MM.1S (cell line): ENCODE results near the gene PLS1.
"Not testable (repeated sequence)": the region's sequence is repeated elsewhere in the genome, so short reads cannot be mapped to it uniquely, and the experiment has no call there.

Experiments
- DNase-seq: peaks from one replicate; pipeline ENCODE4 v3.0.0-alpha.2; 2015
- H2AFZ ChIP-seq: fragments of 300-600 bp; sonication (generic); 2 replicates; pipeline ENCODE4 v1.6.0; 2016; ENCODE audit warnings: antibody characterized with exemption, low read length
- H3F3A ChIP-seq: fragments of 300-600 bp; sonication (generic); 2 replicates; pipeline ENCODE4 v1.6.1; 2016; ENCODE audit warnings: mild to moderate bottlenecking, antibody characterized with exemption, low read length, moderate library complexity, mixed read lengths; ENCODE audit not compliant: insufficient read depth
- H3K27ac ChIP-seq: fragments of 300-600 bp; sonication (generic); 2 replicates; pipeline ENCODE4 v1.5.1; 2016; ENCODE audit warnings: mild to moderate bottlenecking, low read length
- H3K27me3 ChIP-seq: fragments of 300-600 bp; sonication (generic); replicated peaks from 2 replicates; pipeline ENCODE4 v1.6.0; 2016; ENCODE audit warnings: low read length; ENCODE audit not compliant: insufficient read depth
- H3K36me3 ChIP-seq: fragments of 300-600 bp; sonication (generic); replicated peaks from 2 replicates; pipeline ENCODE4 v1.6.1; 2016; ENCODE audit warnings: mild to moderate bottlenecking, low read length, mixed read lengths; ENCODE audit not compliant: insufficient read depth
- H3K4me1 ChIP-seq: fragments of 300-600 bp; sonication (generic); 2 replicates; pipeline ENCODE4 v1.6.1; 2016; ENCODE audit warnings: low read length, mixed read lengths
- H3K4me2 ChIP-seq: fragments of 300-600 bp; sonication (generic); 2 replicates; pipeline ENCODE4 v1.6.0; 2016; ENCODE audit warnings: low read depth, low read length
- H3K4me3 ChIP-seq: fragments of 300-600 bp; sonication (generic); 2 replicates; pipeline ENCODE4 v1.5.1; 2016; ENCODE audit warnings: low read length, mixed read lengths
- H3K79me2 ChIP-seq: fragments of 300-600 bp; sonication (generic); 2 replicates; pipeline ENCODE4 v1.6.1; 2016; ENCODE audit warnings: mixed run types, low read length, mixed read lengths
- H3K9ac ChIP-seq: fragments of 300-600 bp; sonication (generic); 2 replicates; pipeline ENCODE4 v1.6.1; 2016; ENCODE audit warnings: low read length, mixed read lengths
- H3K9me2 ChIP-seq: fragments of 300-600 bp; sonication (generic); replicated peaks from 2 replicates; pipeline ENCODE4 v1.6.1; 2016; ENCODE audit warnings: mild to moderate bottlenecking, low read length, mixed read lengths; ENCODE audit not compliant: insufficient read depth
- H3K9me3 ChIP-seq: fragments of 300-600 bp; sonication (generic); replicated peaks from 2 replicates; pipeline ENCODE4 v1.6.1; 2016; ENCODE audit warnings: mild to moderate bottlenecking, low read length, mixed read lengths; ENCODE audit not compliant: insufficient read depth
- H4K20me1 ChIP-seq: fragments of 300-600 bp; sonication (generic); 2 replicates; pipeline ENCODE4 v1.6.1; 2016; ENCODE audit warnings: mild to moderate bottlenecking, low read length, moderate library complexity, mixed read lengths; ENCODE audit not compliant: insufficient read depth
- CTCF ChIP-seq: fragments of 300-600 bp; sonication (generic); IDR thresholded peaks from 2 replicates; pipeline ENCODE4 v1.5.1; 2016; ENCODE audit warnings: antibody characterized with exemption, low read length, mixed read lengths
- EZH2 ChIP-seq: fragments of 300-600 bp; sonication (generic); optimal IDR thresholded peaks from 2 replicates; pipeline ENCODE3; 2017; ENCODE audit warnings: low read depth, mild to moderate bottlenecking, antibody characterized with exemption, low read length, mixed read lengths
- EZH2phosphoT487 ChIP-seq: fragments of 300-600 bp; sonication (generic); IDR thresholded peaks from 2 replicates; pipeline ENCODE4 v1.6.1; 2018; ENCODE audit warnings: antibody characterized with exemption, low read length

The PLS1 gene

GRCh38 chr3:142709207-142709606, 113.0 kb downstream of the PLS1 start:
- Histone ChIP-seq H3K79me2 (no peaks in the 10 kb centered on the region), H4K20me1 (no peaks in the 10 kb centered on the region), H3K9ac (no peak overlapping the region), H3K4me1 (no peaks in the 10 kb centered on the region), H3F3A (no peaks in the 10 kb centered on the region), H3K4me2 (no peak overlapping the region), H2AFZ (no peak overlapping the region), H3K9me3 (no peaks in the 10 kb centered on the region), H3K36me3 (no peaks in the 10 kb centered on the region), H3K27me3 (no peaks in the 10 kb centered on the region), H3K4me3 (no peak overlapping the region), H3K9me2 (no peaks in the 10 kb centered on the region), H3K27ac (no peak overlapping the region)
- no peak for DNase-seq
- TF ChIP-seq CTCF (no peak), EZH2 (no peak), EZH2phosphoT487 (no peak)

GRCh38 chr3:142714882-142715281, 118.7 kb downstream of the PLS1 start:
- H3K4me2 ChIP-seq, H3K9ac ChIP-seq, H3K79me2 ChIP-seq, H4K20me1 ChIP-seq, H3K27me3 ChIP-seq, H3F3A ChIP-seq, H3K9me2 ChIP-seq, H3K9me3 ChIP-seq, DNase-seq, H3K27ac ChIP-seq, H3K36me3 ChIP-seq, H2AFZ ChIP-seq, H3K4me3 ChIP-seq, H3K4me1 ChIP-seq: not testable (repeated sequence)

GRCh38 chr3:142716102-142716501, 119.9 kb downstream of the PLS1 start:
- Histone ChIP-seq H3K4me2 (no peak overlapping the region), H4K20me1 (no peaks in the 10 kb centered on the region), H3K27me3 (no peaks in the 10 kb centered on the region), H3K36me3 (no peaks in the 10 kb centered on the region), H3K27ac (no peak overlapping the region), H2AFZ (no peak overlapping the region), H3F3A (no peaks in the 10 kb centered on the region), H3K79me2 (no peaks in the 10 kb centered on the region), H3K9ac (no peak overlapping the region), H3K4me3 (no peak overlapping the region), H3K9me3 (no peaks in the 10 kb centered on the region), H3K4me1 (no peaks in the 10 kb centered on the region), H3K9me2 (no peaks in the 10 kb centered on the region)
- TF ChIP-seq EZH2, result no peak
- TF ChIP-seq EZH2phosphoT487, result no peak
- TF ChIP-seq CTCF, result no peak
- DNase-seq, result no peak

- Histone ChIP-seq H2AFZ (peak overlapping the region; percentile 77; the same call in 1 of the 2 replicates), H3K4me3 (peak overlapping the region; percentile 54; the same call in 1 of the 2 replicates)
Measured at GRCh38 chr3:142723665-142723967, 127.4 kb downstream of the PLS1 start.

More at GRCh38 chr3:142723665-142723967, 127.4 kb downstream of the PLS1 start:
- no peaks in the 10 kb centered on the region for H3K36me3 ChIP-seq
- no peak overlapping the region for H3K27ac ChIP-seq
- H3K9me3 ChIP-seq, result no peaks in the 10 kb centered on the region
- no peaks in the 10 kb centered on the region for H3K27me3 ChIP-seq
- H3K9me2 ChIP-seq, result no peaks in the 10 kb centered on the region
- no peaks in the 10 kb centered on the region for H3F3A ChIP-seq
- no peak overlapping the region for H3K9ac ChIP-seq
- H3K79me2 ChIP-seq, result no peaks in the 10 kb centered on the region
- no peaks in the 10 kb centered on the region for H4K20me1 ChIP-seq
- TF ChIP-seq EZH2, result no peak
- TF ChIP-seq EZH2phosphoT487, result no peak
- TF ChIP-seq CTCF, result no peak
- no peaks in the 10 kb centered on the region for H3K4me1 ChIP-seq
- peak; percentile 82 for DNase-seq
- peak overlapping the region; percentile 76 for H3K4me2 ChIP-seq
